ENCODE measurements around the gene TP63.

The TP63 gene

GRCh38 chr3:189772584-189772983 lies 141.4 kb downstream of the TP63 start:
- in situ Hi-C loops (cut with MboI; ENCODE audit: low sequenced_read_pairs) = no loop called here

- in situ Hi-C loops (cut with MboI; ENCODE audit: low sequenced_read_pairs) = no loop called here
Measured at GRCh38 chr3:189773056-189773455, 141.9 kb downstream of the TP63 start.

- in situ Hi-C loops (cut with MboI; ENCODE audit: low sequenced_read_pairs) = no loop called here
Measured at GRCh38 chr3:189776149-189776824, 145.1 kb downstream of the TP63 start.

- in situ Hi-C loops (cut with MboI; ENCODE audit: low sequenced_read_pairs) = no loop called here
Measured at GRCh38 chr3:189778340-189778950, 147.3 kb downstream of the TP63 start.

DNA sequence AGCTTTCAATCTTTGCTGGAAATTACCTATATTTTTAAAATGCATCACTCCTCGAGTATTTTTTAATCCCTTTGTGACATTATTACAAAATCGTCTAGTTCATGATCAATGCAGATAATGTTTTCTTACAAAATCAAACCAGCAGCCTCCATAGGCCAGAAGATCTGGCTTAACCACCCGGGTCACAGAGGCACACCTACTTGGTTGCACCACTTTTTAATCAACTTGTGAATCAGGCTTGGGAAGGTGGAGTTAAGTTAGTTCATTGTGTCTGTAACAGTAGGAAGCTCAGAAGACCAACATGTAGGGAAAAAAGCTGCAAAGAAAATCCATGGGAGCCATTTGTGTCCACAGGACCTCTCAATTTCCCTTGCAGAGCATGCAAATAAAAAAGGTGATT lies 148.0 kb downstream of the TP63 start:
- in situ Hi-C loops (cut with MboI; ENCODE audit: low sequenced_read_pairs) = no loop called here

DNA sequence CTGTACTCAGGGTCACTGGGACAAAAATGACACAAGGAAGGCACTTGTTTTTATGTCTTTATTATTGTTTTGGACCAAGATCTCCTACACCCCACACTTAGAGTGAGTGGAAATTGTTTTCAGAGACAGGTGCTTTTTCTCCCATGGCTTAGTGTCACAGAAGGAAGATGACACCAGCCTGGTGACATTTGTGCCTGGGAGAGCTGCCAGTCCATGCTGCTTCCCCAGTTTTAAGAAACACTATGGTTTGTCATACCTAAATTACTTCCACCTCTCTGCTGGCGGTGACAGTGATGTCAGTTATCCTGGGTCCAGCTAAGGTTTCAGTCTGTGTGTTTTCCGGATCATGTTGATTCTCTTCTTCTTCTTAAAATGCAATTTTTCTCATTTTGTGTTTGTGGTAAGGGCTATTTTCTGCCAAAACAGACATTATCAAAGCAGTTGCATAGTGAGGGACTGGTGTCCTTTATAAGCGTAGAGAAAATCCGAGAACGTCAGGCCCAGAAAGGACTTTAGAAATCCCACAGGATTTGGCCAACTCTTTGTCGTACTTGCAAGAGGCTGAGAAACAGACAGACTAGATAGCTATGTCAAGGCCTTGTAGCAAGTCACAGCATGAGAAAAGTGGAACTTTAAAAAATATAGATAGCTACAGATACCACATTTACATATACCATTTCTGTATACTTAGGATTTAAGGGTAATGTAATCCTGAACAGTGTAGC lies 149.5 kb downstream of the TP63 start:
- in situ Hi-C loops (cut with MboI; ENCODE audit: low sequenced_read_pairs) = no loop called here

DNA sequence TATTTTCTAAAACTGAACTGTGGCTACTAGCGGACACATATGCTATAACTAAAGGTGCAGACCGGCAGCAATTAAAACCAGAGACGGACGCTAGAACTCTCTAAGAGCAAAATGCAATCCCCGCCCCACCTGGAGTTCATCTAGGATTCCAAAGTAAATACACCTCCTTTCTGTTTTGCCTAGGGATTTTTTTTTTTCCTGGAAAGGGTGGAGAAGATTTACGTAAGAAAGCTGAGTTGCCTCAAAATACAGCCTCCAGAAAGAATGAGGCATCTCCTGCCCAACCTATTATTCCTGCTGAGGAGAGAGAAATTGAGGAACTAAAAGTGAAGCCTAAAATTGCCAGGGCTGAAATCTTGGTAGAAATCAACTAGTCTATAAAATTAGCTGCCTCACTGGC lies 150.2 kb downstream of the TP63 start:
- in situ Hi-C loops (cut with MboI; ENCODE audit: low sequenced_read_pairs) = no loop called here

GRCh38 chr3:189786479-189787064 lies 155.4 kb downstream of the TP63 start:
- in situ Hi-C loops (cut with MboI; ENCODE audit: low sequenced_read_pairs) = no loop called here

GRCh38 chr3:189787191-189787590 lies 156.0 kb downstream of the TP63 start:
- in situ Hi-C loops (cut with MboI; ENCODE audit: low sequenced_read_pairs) = no loop called here

DNA sequence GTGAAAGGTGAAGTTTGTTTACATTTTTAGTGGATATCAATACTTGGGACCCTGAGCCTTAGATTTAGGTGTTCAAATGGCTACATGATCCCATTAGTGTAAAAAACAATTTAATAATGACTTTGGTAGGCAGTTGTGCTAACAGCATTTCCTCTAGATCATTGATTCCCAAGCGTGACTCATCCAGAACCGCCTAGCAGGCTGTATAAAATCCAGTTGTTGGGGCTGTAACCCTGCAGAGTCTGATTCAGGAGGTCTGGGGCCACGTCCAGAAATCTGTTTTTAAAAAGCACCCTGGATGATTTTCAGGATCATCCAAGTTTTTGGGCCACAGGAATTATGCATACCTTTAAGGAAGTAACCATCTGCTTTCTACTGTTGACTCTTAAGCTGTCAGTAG lies 156.4 kb downstream of the TP63 start:
- in situ Hi-C loops (cut with MboI; ENCODE audit: low sequenced_read_pairs) = no loop called here

DNA sequence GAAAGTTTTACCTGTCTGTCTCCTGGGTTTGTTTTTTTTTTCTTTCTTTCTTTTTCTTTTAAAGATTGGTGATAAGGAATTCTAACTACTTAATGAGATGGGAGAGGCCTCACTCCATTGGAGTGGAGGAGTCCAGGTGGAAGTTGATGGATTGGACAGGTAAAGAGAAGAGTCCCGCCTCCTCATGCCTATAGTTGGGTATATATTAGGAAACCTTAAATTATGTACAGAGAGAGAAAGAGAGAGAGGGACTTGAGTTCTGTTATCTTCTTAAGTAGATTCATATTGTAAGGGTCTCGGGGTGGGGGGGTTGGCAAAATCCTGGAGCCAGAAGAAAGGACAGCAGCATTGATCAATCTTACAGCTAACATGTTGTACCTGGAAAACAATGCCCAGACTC lies 158.2 kb downstream of the TP63 start:
- in situ Hi-C loops (cut with MboI; ENCODE audit: low sequenced_read_pairs) = no loop called here

DNA sequence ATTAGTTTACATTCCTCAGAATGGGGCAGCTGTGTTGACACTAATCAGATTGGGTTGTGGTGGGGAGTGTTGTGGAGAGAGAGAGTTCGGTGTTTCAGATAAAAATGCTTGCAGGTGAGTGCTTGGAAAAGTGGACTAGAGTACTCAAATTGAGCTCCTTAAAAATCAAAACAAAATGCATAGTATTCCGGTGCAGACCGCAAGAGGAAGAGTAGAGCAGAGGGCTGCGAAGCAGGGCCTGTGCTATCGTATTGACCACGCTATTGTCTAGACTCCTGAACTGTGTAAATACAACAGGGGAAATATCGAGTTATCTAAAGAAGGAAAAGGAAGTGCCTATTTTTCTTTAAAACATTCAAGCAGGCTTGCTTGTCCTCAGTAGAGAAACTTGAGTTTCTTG lies 159.5 kb downstream of the TP63 start:
- in situ Hi-C loops (cut with MboI; ENCODE audit: low sequenced_read_pairs) = no loop called here

GRCh38 chr3:189792046-189792929 lies 161.1 kb downstream of the TP63 start:
- in situ Hi-C loops (cut with MboI; ENCODE audit: low sequenced_read_pairs) = no loop called here

DNA sequence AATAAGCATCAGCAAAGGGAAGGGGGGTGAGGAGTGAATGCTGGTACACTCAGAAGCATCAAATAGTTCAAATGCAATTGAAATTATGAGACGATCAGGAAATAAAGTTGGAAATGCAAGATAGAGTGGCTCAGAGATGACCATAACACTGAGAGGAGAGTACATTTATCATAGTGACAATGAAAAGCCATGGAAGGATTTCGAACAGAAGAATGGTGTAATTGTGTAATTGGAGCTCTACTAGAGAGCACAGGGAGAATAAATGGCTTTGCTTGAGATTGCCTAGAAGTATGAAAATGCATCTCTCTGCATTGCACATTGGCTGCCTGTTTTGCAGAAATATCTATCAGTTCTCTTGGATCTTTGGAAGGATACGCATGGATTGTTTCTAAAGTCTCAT lies 163.3 kb downstream of the TP63 start:
- in situ Hi-C loops (cut with MboI; ENCODE audit: low sequenced_read_pairs) = no loop called here

- in situ Hi-C loops (cut with MboI; ENCODE audit: low sequenced_read_pairs) = no loop called here
Measured at GRCh38 chr3:189797103-189797750, 166.0 kb downstream of the TP63 start.

GRCh38 chr3:189799366-189799765 lies 168.2 kb downstream of the TP63 start:
- in situ Hi-C loops (cut with MboI; ENCODE audit: low sequenced_read_pairs) = no loop called here

DNA sequence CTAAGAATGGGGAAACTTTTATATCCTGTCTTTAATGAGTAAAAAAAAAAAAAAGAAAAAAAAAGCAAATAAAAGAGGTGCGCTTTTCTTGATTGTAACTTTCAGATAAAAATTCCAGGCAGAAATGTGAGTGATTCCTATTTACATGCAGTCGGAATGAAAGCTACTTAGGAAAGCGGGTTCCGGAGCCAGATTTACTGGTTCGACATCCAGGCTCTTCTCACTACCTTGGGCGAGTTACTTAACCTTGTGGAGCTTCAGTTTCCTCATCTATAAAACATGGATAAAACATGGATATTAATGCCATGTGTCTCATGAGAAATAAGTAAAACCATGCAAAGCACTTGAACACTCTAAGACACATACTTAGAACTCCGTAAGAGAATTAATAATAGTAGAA lies 169.2 kb downstream of the TP63 start:
- in situ Hi-C loops (cut with MboI; ENCODE audit: low sequenced_read_pairs) = no loop called here

- in situ Hi-C loops (cut with MboI; ENCODE audit: low sequenced_read_pairs) = no loop called here
Measured at GRCh38 chr3:189803254-189803653, 172.1 kb downstream of the TP63 start.

- in situ Hi-C loops (cut with MboI; ENCODE audit: low sequenced_read_pairs) = no loop called here
Measured at GRCh38 chr3:189805375-189806067, 174.3 kb downstream of the TP63 start.
